K562 (cell line): Measurements from ENCODE around the gene RPL28. TPM values are rescaled to one million over a fixed set of nuclear protein-coding genes. Genes with fewer than 3 reads are reported as not detected.

Experiments used
- CTBP1 ChIP-seq: fragments of 450-650 bp; IDR thresholded peaks from 2 replicates; pipeline ENCODE4 v1.6.1; 2016; ENCODE audit warnings: borderline replicate concordance
- EGR1 ChIP-seq: fragments of 450-650 bp; conservative IDR thresholded peaks from 2 replicates; pipeline ENCODE4 v1.6.1; 2017; ENCODE audit warnings: mild to moderate bottlenecking
- EP400 ChIP-seq: fragments of 450-650 bp; IDR thresholded peaks from 2 replicates; pipeline ENCODE4 v1.6.1; 2017; ENCODE audit warnings: antibody characterized with exemption, mild to moderate bottlenecking, moderate library complexity
- ERF ChIP-seq: fragments of 450-650 bp; formaldehyde crosslinking; IDR thresholded peaks from 2 replicates; pipeline ENCODE4 v1.4.0; 2020; ENCODE audit warnings: mild to moderate bottlenecking, mixed read lengths
- FOS ChIP-seq: IDR thresholded peaks from 3 replicates; pipeline ENCODE4 v1.6.1; 2011; ENCODE audit not compliant: insufficient read length; ENCODE audit errors: extremely low read depth
- FUS ChIP-seq: fragments of 200-400 bp; formaldehyde crosslinking; optimal IDR thresholded peaks from 2 replicates; pipeline ENCODE3; 2017; ENCODE audit warnings: low read depth, low read length
- HNRNPLL ChIP-seq: fragments of 200-400 bp; formaldehyde crosslinking; IDR thresholded peaks from 2 replicates; pipeline ENCODE4 v1.6.1; 2017; ENCODE audit warnings: low read length, low read depth, mild to moderate bottlenecking; ENCODE audit not compliant: poor library complexity, severe bottlenecking
- JUND ChIP-seq, 2 experiments: IDR thresholded peaks; 2 replicates in 1 of 2; 3 replicates in 1 of 2; pipeline ENCODE4 v1.6.1; 2011; ENCODE audit warnings: borderline replicate concordance in 2 of 2, low read depth in 2 of 2, low read length in 2 of 2, improper control_type of control experiment in 1 of 2, missing biosample characterization in 1 of 2, missing genetic modification characterization in 1 of 2, missing genetic modification reagents in 1 of 2
- L3MBTL2 ChIP-seq: fragments of 450-650 bp; IDR thresholded peaks from 2 replicates; pipeline ENCODE4 v1.6.1; 2016; ENCODE audit warnings: mild to moderate bottlenecking, moderate library complexity
- LEF1 ChIP-seq: fragments of 450-650 bp; IDR thresholded peaks from 2 replicates; pipeline ENCODE4 v1.6.1; 2016; ENCODE audit warnings: mild to moderate bottlenecking
- MAFK ChIP-seq: IDR thresholded peaks from 2 replicates; pipeline ENCODE4 v1.6.1; 2011; ENCODE audit warnings: low read length, improper control_type of control experiment
- MCM7 ChIP-seq, 2 experiments: fragments of 450-650 bp; IDR thresholded peaks; 2 replicates each; pipeline ENCODE4 v1.6.1; 2016 to 2018
- MYC ChIP-seq, 2 experiments: fragments of 250-450 bp in 1 of 2; sonication (Bioruptor Pico) in 1 of 2; IDR thresholded peaks; 2 replicates each; pipeline versions ENCODE4 v1.5.1 to v1.6.1; 2012 to 2021; ENCODE audit warnings: low read depth in 2 of 2, borderline replicate concordance in 1 of 2, improper control_type of control experiment in 1 of 2, low read length in 1 of 2, mild to moderate bottlenecking in 1 of 2, moderate library complexity in 1 of 2
- NFYB ChIP-seq: IDR thresholded peaks from 2 replicates; pipeline ENCODE4 v1.6.1; 2011; ENCODE audit warnings: mild to moderate bottlenecking, moderate library complexity; ENCODE audit not compliant: insufficient read length; ENCODE audit errors: extremely low read depth
- PKNOX1 ChIP-seq: fragments of 450-650 bp; IDR thresholded peaks from 2 replicates; pipeline ENCODE4 v1.6.1; 2016
- TEAD2 ChIP-seq: fragments of 450-650 bp; IDR thresholded peaks from 2 replicates; pipeline ENCODE4 v1.6.1; 2016; ENCODE audit warnings: missing genetic modification characterization, control low read depth, missing compliant biosample characterization
- TEAD4 ChIP-seq, 2 experiments: sonication (generic) in 1 of 2; formaldehyde crosslinking in 1 of 2; IDR thresholded peaks; 2 replicates each; pipeline versions ENCODE4 v1.6.1 to v1.8.0; 2012 to 2022; ENCODE audit warnings: borderline replicate concordance in 1 of 2, inconsistent platforms in 1 of 2, low read length in 1 of 2, mild to moderate bottlenecking in 1 of 2, missing genetic modification reagents in 1 of 2
- TOE1 ChIP-seq, 2 experiments: fragments of 450-650 bp in 1 of 2; sonication (generic) in 1 of 2; formaldehyde crosslinking in 1 of 2; IDR thresholded peaks; 2 replicates each; pipeline versions ENCODE4 v1.7.1 to v1.8.0; 2016 to 2022; ENCODE audit warnings: borderline replicate concordance in 2 of 2, mild to moderate bottlenecking in 2 of 2, antibody characterized with exemption in 1 of 2, inconsistent platforms in 1 of 2, low read depth in 1 of 2, missing genetic modification reagents in 1 of 2, moderate library complexity in 1 of 2
- polyA plus RNA-seq, 8 experiments: library from polyadenylated mRNA; depleted of rRNA in 4 of 8; stranded (reverse) in 5 of 8; unstranded in 3 of 8; fragments of >200 nt; fragmentation: Nextera tagmentation in 2 of 8; fragmentation: Illumina TruSeq in 1 of 8; extraction: Ambion mirVana in 2 of 8; extraction: Trizol in 1 of 8; gene quantifications; 2 replicates each; pipeline versions ENCODE4 v1.2.1 to v1.2.3, GENCODE V29; 2011 to 2014; ENCODE audit warnings: inconsistent platforms in 1 of 8, missing spikeins in 1 of 8
- total RNA-seq, 7 experiments: library from RNA; depleted of rRNA in 6 of 7; stranded (reverse); fragments of >200 nt in 6 of 7; fragmentation: Illumina TruSeq in 2 of 7; extraction: Trizol in 2 of 7; gene quantifications; 2 replicates each; pipeline versions ENCODE4 v1.2.1 to v1.2.3, GENCODE V29; 2011 to 2021; ENCODE audit warnings: low replicate concordance in 1 of 7

RPL28 gene
- total and polyA plus RNA-seq, 9 of the 15 experiments (the other 6 are each of a cell fraction or from before 2014, with no cell fraction given): 124 to 3,106 (median 622) TPM

- TF ChIP-seq HNRNPLL (peak; percentile 21), TOE1 (IDR thresholded peaks at IDR 0.05; ENCODE audit: borderline replicate concordance) (peak; percentile 20; the same call in 1 of the 2 replicates), TOE1 (CRISPR knock-in tag; IDR thresholded peaks at IDR 0.05; ENCODE audit: borderline replicate concordance, low read depth) (no peak), L3MBTL2 (peak; percentile 64), TEAD2 (tag) (no peak), ERF (CRISPR knock-in tag) (0 out of 2 replicates have a peak, but pooled peaks have one; percentile 12), CTBP1 (peak; percentile 43; the same call in 1 of the 2 replicates), PKNOX1 (0 out of 2 replicates have a peak, but pooled peaks have one; percentile 5), MCM7 (IDR thresholded peaks at IDR 0.05) (no peak), FOS (no peak), LEF1 (no peak), MYC (IDR thresholded peaks at IDR 0.05; ENCODE audit: low read depth, low read length) (peak; percentile 30; the same call in 1 of the 2 replicates), MYC (CRISPR knock-in tag; IDR thresholded peaks at IDR 0.05; ENCODE audit: borderline replicate concordance, low read depth) (0 out of 2 replicates have a peak, but pooled peaks have one; percentile 60), JUND (IDR thresholded peaks at IDR 0.05; ENCODE audit: borderline replicate concordance, low read depth, low read length) (no peak), JUND (tag; IDR thresholded peaks at IDR 0.05; ENCODE audit: borderline replicate concordance, low read depth, low read length) (0 out of 3 replicates have a peak, but pooled peaks have one; percentile 8), TEAD4 (IDR thresholded peaks at IDR 0.05; ENCODE audit: low read length) (0 out of 2 replicates have a peak, but pooled peaks have one; percentile 3), TEAD4 (CRISPR knock-in tag; IDR thresholded peaks at IDR 0.05; ENCODE audit: borderline replicate concordance) (no peak), EP400 (peak; percentile 45), MAFK (0 out of 2 replicates have a peak, but pooled peaks have one; percentile 12), EGR1 (0 out of 2 replicates have a peak, but pooled peaks have one; percentile 29), NFYB (peak; percentile 71), FUS (no peak)
Measured at GRCh38 chr19:55384920-55385723, 610 bp upstream of the RPL28 start (continued).
